ENCODE data around the gene MTUS2.

The MTUS2 gene

DNA sequence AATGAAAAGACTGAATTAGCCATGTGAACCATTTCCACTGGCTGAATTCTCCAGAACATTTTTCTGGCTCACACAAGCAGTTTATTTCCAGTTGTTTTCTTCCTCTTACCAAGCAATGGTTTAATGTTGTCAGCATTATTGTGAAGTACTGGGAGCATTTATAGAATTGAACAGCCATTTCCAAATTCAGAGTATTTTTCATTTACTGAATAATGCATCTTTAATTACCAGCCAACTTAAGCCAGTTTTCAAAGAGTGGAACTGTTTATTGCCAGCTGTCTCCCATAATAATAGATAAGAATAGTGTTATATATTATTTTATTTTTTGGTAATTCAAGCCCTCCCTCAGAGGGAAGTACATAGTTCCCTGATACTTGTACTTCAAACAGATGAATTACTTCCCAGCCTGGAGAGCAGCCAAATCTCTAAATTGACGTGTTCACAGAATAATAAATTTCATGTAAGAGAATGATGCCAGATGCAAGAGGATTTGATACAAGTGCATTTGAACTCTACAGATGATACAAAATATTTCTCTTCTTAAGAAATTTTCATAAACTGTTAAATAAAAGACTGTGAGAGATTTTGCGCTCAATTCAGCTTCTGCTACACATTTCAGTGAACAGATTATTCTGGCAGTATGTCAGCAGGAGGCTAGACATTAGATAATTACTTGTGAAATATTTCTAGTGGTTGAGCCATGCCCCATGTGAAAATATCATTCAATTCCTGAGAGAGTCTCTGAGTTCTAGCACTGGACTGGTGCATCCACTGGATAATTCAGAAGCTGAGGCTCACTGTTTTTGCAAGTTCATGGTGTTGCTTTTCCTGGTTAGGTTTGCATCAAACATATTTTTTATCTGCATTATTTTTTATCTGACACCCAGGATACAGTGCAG, 459.5 kb downstream of the MTUS2 start:
- no peak for TF ChIP-seq JUND (IDR thresholded peaks at IDR 0.05; ENCODE audit: low read depth)
- in situ Hi-C loops (cut with HindIII; ENCODE audit: low pct_unique_long_range_greater_than_20kb, low sequenced_read_pairs) = no loop called here
- DNase-seq (ENCODE audit: low read depth in 1 of 2, low spot score in 1 of 2) = no peak

- TF ChIP-seq JUND (IDR thresholded peaks at IDR 0.05; ENCODE audit: low read depth) = no peak
- DNase-seq (ENCODE audit: low read depth in 1 of 2, low spot score in 1 of 2) = no peak
- in situ Hi-C loops (cut with HindIII; ENCODE audit: low pct_unique_long_range_greater_than_20kb, low sequenced_read_pairs) = no loop called here
Observed at GRCh38 chr13:29281932-29282495, 461.9 kb downstream of the MTUS2 start.

DNA sequence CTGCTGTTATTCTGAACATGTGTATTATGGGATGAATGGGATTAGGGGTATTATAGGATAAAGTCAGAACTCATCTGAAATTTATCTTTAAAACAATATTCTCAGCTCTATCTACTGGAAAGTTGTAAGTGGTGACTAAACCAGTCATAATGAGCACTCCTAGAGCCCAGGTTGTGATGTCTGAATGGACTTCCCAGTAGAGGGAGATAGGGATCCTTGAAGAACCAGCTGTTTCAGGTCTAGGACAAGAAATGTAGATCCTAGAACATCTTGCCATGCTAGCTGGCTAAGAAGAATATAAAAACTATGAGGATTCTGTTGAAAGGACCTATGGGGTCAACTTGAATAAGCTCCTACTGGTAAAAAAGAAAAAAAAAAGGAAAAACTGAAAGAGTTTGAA, 464.6 kb downstream of the MTUS2 start:
- DNase-seq (ENCODE audit: low read depth in 1 of 2, low spot score in 1 of 2) = peak in 1 of 2 experiments; percentile 27
- in situ Hi-C loops (cut with HindIII; ENCODE audit: low pct_unique_long_range_greater_than_20kb, low sequenced_read_pairs) = no loop called here
- TF ChIP-seq JUND (IDR thresholded peaks at IDR 0.05; ENCODE audit: low read depth) = no peak

DNA sequence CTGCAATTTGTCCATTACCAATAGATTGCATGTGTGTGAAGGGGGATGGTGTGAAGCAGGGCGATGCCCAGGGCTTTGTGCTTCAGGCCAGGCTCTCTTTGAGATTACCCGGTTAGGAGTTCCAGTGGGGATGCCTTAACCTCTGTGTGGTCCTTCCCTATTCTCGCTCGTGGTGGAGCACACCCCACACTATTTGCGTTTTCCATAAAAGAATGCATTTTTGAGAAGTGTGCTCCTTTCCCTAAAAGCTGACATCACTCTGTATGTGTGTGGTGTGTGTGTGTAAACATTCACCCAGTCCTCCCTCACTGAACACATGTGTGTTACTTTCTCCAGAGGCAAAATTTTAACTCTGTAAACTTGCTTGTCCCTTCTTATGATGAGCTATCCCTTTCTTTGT, 467.1 kb downstream of the MTUS2 start:
- no peak for TF ChIP-seq JUND (IDR thresholded peaks at IDR 0.05; ENCODE audit: low read depth)
- in situ Hi-C loops (cut with HindIII; ENCODE audit: low pct_unique_long_range_greater_than_20kb, low sequenced_read_pairs) = no loop called here

GRCh38 chr13:29292045-29292444, 471.9 kb downstream of the MTUS2 start:
- no peak for DNase-seq (ENCODE audit: low read depth in 1 of 2, low spot score in 1 of 2)
- in situ Hi-C loops (cut with HindIII; ENCODE audit: low pct_unique_long_range_greater_than_20kb, low sequenced_read_pairs) = no loop called here

More for the DNA sequence above, 467.1 kb downstream of the MTUS2 start:
- DNase-seq (ENCODE audit: low read depth in 1 of 2, low spot score in 1 of 2) = no peak

GRCh38 chr13:29294821-29295220, 474.7 kb downstream of the MTUS2 start:
- TF ChIP-seq JUND (IDR thresholded peaks at IDR 0.05; ENCODE audit: low read depth) = no peak
- in situ Hi-C loops (cut with HindIII; ENCODE audit: low pct_unique_long_range_greater_than_20kb, low sequenced_read_pairs) = no loop called here
- no peak for DNase-seq (ENCODE audit: low read depth in 1 of 2, low spot score in 1 of 2)

More at GRCh38 chr13:29292045-29292444, 471.9 kb downstream of the MTUS2 start:
- no peak for TF ChIP-seq JUND (IDR thresholded peaks at IDR 0.05; ENCODE audit: low read depth)

DNA sequence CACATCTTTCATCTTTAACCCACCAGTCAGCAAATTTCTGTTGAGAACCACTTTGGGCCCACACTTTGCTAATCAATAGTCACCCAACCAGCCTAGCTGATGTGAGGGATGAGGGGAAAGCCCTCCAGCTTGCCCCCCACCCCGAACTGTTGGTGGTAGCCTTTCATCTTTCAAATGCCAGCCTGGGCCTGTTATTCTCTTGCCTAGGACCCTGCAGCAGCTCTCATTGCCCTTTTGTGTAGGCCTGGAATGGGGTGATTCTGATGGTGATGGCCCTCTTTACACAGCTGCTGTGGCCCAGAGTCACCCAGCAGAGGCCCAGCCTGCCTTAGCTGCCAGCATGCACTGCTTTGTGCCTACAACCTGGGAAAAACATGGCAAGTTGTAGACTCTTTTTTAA, 480.9 kb downstream of the MTUS2 start:
- TF ChIP-seq JUND (IDR thresholded peaks at IDR 0.05; ENCODE audit: low read depth) = no peak
- DNase-seq (ENCODE audit: low read depth in 1 of 2, low spot score in 1 of 2) = no peak
- in situ Hi-C loops (cut with HindIII; ENCODE audit: low pct_unique_long_range_greater_than_20kb, low sequenced_read_pairs) = no loop called here

GRCh38 chr13:29304148-29304547, 484.0 kb downstream of the MTUS2 start:
- no peak for DNase-seq (ENCODE audit: low read depth in 1 of 2, low spot score in 1 of 2)
- in situ Hi-C loops (cut with HindIII; ENCODE audit: low pct_unique_long_range_greater_than_20kb, low sequenced_read_pairs) = no loop called here
- no peak for TF ChIP-seq JUND (IDR thresholded peaks at IDR 0.05; ENCODE audit: low read depth)

GRCh38 chr13:29310806-29311205, 490.7 kb downstream of the MTUS2 start:
- TF ChIP-seq JUND (IDR thresholded peaks at IDR 0.05; ENCODE audit: low read depth) = no peak
- no peak for DNase-seq (ENCODE audit: low read depth in 1 of 2, low spot score in 1 of 2)
- in situ Hi-C loops (cut with HindIII; ENCODE audit: low pct_unique_long_range_greater_than_20kb, low sequenced_read_pairs) = no loop called here

DNA sequence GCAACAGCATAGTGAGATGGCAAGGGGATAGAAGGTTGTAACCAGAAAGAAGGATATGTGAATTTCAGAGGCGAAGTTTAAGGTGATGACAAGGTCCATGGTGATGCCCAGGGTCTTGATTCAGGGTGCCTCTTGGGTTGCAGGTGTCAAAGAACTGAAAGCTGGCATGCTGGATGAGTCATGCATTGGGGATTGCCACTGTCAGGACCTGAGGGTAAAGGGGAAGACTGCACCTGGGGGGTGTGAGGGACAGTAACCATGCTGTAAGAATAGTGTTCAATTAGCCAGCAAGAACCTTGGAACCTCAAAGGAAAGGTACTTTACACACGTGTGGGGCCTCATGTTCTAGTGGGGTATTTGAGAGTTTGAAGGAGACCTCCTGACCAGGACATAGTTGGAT, 495.7 kb downstream of the MTUS2 start:
- no peak for DNase-seq (ENCODE audit: low read depth in 1 of 2, low spot score in 1 of 2)
- in situ Hi-C loops (cut with HindIII; ENCODE audit: low pct_unique_long_range_greater_than_20kb, low sequenced_read_pairs) = no loop called here
- TF ChIP-seq JUND (IDR thresholded peaks at IDR 0.05; ENCODE audit: low read depth) = no peak

- in situ Hi-C loops (cut with HindIII; ENCODE audit: low pct_unique_long_range_greater_than_20kb, low sequenced_read_pairs) = no loop called here
- no peak for TF ChIP-seq JUND (IDR thresholded peaks at IDR 0.05; ENCODE audit: low read depth)
- DNase-seq (ENCODE audit: low read depth in 1 of 2, low spot score in 1 of 2) = no peak
Observed at GRCh38 chr13:29317828-29318227, 497.7 kb downstream of the MTUS2 start.

DNA sequence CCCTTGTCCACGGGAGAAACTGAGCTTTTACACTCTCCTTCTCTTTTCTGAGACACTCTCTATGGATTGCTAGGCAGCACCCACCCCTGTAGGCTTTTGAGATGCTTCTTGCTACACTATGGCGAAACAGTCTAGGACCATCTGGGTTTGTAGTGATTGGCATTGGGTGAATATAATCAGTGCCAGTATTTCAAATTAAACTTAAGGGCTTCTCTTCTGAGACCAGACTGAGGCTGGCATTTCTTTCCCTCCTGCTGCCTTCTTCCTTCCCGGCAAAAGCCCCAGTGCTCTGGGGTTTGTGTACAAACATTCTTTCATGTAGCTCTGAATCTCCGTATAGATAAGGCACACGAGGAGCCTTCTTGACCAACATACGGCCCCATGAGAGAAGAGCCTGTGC, 498.6 kb downstream of the MTUS2 start:
- DNase-seq (ENCODE audit: low read depth in 1 of 2, low spot score in 1 of 2) = no peak
- TF ChIP-seq JUND (IDR thresholded peaks at IDR 0.05; ENCODE audit: low read depth) = no peak
- in situ Hi-C loops (cut with HindIII; ENCODE audit: low pct_unique_long_range_greater_than_20kb, low sequenced_read_pairs) = no loop called here

- TF ChIP-seq JUND (IDR thresholded peaks at IDR 0.05; ENCODE audit: low read depth) = no peak
- in situ Hi-C loops (cut with HindIII; ENCODE audit: low pct_unique_long_range_greater_than_20kb, low sequenced_read_pairs) = no loop called here
- DNase-seq (ENCODE audit: low read depth in 1 of 2, low spot score in 1 of 2) = no peak
Observed at GRCh38 chr13:29319451-29319850, 499.3 kb downstream of the MTUS2 start.
